SHP77 treated with DMSO at 0.1 percent for 48 hours (cell line): ENCODE measurements around the gene NQO2.
A peak's percentile ranks its signal among the peaks of the same experiment; 100 is the strongest.
"Not testable (repeated sequence)": the region's sequence is repeated elsewhere in the genome, so short reads cannot be mapped to it uniquely, and the experiment has no call there.

Experiments used
- DNase-seq: peaks from one replicate; lab custom pipeline; 2025; lab: John Stamatoyannopoulos, UW

The NQO2 gene

GRCh38 chr6:3013901-3014674 is 14.4 kb downstream of the NQO2 start:
- DNase-seq = no peak

- no peak for DNase-seq
Measured at GRCh38 chr6:3014675-3015066, 15.0 kb downstream of the NQO2 start.

DNA sequence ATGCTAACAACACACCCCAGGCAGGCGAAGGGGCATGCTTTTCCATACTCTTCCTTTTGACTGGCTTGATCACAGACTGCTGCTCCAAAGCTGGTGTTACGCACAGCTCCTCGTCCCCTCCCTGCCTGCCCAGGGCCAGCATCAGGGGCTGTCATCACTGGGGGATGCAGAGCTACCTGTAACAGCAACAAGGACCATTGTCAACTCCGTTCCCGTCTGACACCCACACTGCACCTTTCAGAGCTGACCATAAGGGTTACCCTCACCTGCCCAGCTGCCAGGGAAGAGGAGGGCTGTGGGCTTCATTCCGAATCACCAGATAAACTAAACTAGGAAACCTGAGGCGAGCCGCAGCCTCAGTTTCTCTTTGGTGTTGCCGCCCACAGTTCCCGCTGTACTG is 15.4 kb downstream of the NQO2 start:
- DNase-seq = no peak

DNA sequence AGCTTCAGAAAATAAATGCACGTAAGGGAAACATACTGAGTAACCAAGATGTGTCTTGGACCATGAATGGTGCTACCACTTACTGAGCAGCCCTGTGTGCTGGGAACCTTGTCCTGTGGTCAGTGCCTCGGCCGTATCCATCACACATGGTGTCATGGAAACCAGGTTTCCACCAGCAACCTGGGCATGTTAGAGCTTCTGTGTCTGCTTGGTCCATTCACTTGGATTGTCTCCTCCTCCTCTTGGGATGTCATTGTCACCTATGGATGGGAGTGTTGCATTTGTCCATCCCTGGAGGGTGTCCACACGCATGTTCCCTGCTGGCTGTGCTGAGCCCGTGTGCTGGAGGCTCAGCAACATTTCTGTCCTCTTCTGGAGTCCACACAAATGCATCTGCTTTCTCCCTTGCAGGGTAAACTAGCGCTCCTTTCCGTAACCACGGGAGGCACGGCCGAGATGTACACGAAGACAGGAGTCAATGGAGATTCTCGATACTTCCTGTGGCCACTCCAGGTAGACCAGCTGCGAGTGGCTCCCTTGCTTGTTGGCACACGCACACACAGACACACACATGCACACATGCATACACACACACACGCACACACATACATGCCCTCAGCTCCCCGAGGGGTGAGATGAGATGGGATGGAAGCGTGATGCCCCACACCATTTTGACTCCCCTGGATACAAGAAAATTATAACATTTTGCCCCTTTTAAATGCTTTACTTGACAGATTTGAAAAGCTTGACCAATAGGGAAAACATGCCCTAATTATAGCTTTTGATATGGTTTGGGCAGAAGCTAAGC is 17.0 kb downstream of the NQO2 start:
- no peak for DNase-seq

- no peak for DNase-seq
Measured at GRCh38 chr6:3017304-3017703, 17.6 kb downstream of the NQO2 start.

GRCh38 chr6:3019065-3019464 is 19.4 kb downstream of the NQO2 start:
- DNase-seq = no peak

DNA sequence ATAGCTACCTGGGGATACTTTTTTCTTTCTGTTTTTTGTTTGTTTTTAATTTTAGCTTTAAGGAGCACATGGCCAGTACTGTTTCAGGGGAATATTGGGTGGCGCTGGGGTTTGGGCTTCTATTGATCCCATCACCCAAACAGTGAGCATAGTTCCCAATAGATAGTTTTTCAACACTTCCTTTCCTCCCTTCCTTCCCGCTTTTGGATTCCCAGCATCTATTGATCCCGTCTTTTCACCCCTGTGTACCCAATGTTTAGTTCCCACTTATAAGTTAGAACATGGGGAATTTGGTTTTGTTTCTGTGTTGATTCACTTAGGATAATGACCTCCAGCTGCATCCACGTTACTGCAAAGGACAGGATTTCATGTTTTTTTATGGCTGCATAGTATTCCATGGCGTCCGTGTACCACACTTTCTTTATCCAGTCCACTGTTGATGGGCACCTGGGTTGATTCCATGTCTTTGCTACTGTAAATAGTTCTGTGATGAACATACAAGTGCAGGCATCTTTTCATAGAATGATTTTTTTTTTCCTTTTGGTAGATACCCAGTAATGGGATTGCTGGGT is 20.1 kb downstream of the NQO2 start:
- no peak for DNase-seq

DNA sequence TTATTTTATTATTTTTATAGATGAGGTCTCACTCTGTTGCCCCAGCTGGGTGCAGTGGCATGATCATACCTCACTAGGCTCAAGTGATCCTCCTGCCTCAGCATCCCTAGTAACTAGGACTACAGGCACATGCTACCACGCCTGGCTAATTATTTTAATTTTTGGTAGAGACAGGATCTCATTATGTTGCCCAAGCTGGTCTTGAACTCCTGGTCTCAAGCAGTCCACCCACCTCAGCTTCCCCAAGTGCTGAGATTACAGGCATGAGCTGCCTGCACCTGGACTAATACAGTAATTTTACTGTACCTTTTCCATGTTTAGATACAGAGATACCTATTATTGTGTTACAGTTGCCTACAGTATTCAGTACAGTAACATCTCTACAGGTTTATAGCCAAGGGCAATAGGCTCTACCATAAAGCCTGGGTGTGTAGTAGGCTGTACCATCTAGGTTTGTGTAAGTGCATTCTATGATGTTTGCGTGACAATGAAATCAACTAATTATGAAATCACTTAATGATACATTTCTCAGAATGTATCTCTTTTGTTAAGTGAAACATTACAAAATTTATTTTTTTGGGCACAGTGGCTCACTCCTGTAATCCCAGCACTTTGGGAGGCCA is 21.4 kb downstream of the NQO2 start:
- DNase-seq = not testable (repeated sequence)

DNA sequence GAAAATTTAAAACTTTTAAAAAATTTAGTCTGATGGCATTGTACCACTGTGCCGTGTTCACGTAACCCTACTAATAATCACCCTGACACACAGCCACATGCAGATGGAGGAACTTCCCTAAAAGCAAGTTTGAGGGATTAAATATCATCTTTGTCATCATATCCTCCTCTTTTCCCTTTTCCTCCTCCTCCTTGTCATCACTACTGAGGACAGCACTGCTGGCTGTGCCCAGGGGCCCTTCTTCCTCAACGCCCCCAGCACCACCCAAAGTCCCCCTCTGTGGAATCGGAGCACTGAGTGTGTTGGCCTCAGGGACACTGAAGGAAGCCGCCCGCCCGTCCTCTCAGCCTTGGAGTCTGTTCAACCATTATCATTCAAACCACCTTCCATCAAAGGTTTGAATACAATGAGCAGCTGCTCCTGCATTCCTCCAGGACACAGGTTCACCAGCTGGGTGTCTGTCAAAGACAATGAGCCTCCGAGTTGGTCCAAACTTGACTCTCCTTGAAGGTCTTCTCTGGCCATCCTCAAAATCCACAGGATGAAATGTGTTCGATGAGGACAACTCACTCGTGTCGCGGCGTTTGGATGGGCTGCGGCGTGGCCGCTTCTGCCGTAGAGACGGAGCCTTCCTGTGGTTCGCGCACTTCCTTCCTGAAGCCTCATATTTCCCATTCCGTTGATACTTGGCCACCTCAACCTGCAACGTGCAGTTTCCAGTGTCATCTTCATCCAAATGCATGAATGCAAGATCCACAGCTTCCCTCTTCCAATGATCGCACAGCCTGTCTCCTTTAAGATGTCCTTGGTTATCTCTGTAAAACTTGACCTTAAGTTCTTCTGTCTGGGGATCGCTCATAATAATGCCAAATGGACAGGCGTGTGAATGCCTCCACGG is 23.3 kb downstream of the NQO2 start:
- DNase-seq = no peak

DNA sequence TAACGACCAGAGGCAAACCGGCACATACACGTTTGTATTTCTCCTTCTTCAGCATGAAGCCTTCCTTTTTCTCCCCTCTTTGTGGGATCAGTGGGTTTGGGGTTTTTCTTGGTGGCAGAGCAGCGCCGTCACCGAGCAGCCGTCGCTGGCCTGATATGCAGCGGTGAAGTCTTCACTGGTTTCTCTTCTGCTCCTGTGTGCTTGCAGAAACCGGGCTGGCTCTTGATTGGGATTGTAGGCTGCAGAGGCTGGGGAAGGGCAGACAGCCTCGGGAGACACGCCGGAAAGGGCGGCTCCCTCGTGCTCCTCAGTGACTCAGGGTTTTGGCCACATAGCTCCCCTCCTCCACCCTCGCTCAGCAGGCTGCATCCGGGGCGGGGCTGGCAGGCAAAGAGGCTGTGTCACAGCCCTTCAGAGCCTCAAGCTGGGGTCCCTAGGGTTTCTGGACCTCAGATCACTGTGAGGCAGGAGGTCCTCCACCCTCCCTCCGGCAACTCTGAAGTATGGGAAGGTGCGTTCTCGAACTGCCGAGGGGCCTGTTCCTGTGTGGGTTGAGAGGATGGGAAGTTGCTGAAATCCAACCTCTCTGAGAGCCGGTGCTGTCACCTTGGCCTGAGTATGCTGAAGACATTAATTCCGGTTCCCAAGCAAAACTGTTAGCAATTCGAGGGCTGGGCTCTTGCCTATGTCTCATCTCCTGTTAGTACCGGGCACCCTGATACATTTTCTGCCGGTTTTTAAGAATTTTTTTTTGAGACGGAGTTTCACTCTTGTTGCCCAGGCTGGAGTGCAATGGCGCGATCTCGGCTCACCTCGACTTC is 24.2 kb downstream of the NQO2 start:
- peak; percentile 93 for DNase-seq

DNA sequence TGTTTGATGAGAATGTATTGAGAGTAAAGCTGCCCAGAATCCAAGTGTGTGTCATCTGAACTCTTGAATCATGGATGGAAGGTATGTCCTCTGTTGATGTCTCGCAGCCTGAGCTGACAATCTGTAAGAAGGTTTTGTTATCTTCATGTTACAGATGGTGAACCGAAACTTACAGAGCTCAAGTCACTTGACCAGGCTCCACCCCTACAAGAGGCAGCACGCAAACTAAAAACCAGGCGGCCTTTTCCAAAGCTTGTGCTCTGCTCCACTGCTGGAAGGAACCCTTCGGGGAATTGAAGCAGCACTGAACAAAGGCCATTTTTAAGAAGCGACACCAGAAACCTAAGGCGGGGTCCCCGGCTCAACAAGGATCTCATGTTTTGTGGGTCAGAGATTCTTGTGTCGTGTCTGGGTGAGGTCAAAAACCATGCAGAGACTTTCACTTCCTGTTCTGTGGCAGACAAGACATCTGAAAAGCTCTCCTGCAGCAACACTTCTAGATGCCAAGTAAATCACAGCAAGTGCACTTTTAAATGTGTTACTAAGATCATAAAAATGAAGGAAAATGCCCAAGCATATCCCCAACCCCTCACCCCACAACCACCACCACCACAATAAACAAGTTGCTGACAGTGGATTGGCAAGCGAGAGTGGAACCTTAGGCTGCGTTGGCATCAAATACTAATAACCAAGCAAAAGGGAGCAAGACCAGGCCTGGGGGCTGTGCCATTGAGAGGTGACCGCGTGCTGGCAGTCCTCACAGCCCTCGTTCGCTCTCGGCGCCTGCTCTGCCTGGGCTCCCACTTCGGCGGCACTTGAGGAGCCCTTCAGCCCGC is 27.3 kb downstream of the NQO2 start:
- no peak for DNase-seq

DNA sequence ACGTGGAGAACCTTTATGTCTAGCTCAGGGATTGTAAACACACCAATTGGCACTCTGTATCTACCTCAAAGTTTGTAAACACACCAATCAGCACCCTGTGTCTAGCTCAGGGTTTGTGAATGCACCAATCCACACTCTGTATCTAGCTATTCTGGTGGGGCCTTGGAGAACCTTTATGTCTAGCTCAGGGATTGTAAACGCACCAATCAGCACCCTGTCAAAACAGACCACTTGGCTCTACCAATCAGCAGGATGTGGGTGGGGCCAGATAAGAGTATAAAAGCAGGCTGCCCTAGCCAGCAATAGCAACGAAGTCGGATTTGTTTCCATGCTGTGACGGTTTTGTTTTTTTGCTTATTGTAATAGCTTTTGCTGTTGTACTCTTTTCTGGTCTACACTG is 28.5 kb downstream of the NQO2 start:
- not testable (repeated sequence) for DNase-seq

GRCh38 chr6:3031857-3032640 is 32.4 kb downstream of the NQO2 start:
- peak; percentile 42 for DNase-seq

DNA sequence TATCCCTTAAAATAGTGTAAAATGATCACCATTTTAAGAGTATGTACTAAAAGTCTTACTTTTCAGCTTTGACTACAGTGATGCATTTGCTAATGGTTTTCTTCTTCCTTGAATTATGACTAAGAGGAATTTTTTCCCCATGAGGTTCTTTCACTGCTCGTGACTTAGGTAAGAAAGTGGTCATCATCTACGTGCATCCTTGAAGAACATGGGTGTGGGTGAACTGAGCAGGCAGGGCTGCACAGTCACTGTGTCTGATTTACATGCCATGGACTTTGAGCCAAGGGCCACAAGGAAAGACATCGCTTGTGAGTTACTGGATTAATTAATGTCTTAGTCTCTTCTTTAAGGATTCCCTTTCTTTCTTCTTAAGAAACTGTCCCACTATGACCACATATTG is 33.3 kb downstream of the NQO2 start:
- DNase-seq = no peak

- DNase-seq = no peak
Measured at GRCh38 chr6:3033652-3034051, 34.0 kb downstream of the NQO2 start.

GRCh38 chr6:3035397-3035796 is 35.7 kb downstream of the NQO2 start:
- no peak for DNase-seq

DNA sequence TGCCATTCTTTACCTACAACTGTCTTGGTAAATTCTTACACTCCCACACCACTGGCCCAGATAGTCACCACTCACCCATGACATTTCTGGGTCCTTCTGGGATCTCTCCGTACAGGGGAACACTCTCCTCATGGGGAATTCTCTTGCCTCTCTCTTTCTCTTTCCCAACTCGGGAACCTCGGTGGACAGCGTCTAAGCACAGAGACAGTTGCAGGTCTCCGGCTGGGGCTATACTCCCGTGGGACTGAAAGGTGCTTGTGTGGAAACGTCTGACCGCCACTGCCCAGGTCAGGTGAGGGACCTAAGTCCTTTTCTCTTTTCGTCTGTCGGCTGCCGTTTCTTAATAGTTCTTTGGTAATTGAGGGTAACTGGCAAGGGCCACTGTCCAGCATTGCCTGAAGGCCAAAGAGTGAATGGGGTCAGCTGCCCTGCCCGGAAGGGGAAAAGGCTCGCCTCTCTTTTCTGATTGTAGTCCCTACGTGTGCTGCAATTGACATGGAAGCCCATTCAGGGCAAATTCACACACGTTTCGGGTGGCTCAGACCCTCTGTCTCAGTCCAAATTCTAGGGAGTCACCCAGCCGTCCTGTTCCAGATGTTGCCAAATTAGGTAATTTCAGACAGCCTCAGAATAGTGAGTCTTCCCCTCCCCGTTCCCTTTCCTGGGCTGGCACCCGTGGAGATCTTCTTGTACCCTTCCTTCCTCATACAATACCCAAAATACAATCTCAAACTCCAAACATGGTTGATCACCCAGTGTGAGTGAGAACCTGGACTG is 37.4 kb downstream of the NQO2 start:
- DNase-seq = no peak
